GM19397 (cell line): Measurements from ENCODE around the gene IL17RE.
A peak's percentile ranks its signal among the peaks of the same experiment; 100 is the strongest.
"Not testable (repeated sequence)": the region's sequence is repeated elsewhere in the genome, so short reads cannot be mapped to it uniquely, and the experiment has no call there.

Experiments
- ATAC-seq: cut with Tn5 transposase; IDR thresholded peaks from one replicate; pipeline ENCODE4 v1.9.1; 2021; ENCODE audit warnings: mild to moderate bottlenecking, moderate library complexity; ENCODE audit not compliant: unreplicated experiment

The IL17RE gene

GRCh38 chr3:9879830-9880549 lies 22.7 kb upstream of the IL17RE start, which contains the start of gene CIDEC:
CIDEC (minus strand) TSS chr3:9880253; CDS start chr3:9878486, 1,767 bp downstream.
- ATAC-seq: no peak

- ATAC-seq: no peak
These were observed 21.2 kb upstream of the IL17RE start for GRCh38 chr3:9881441-9881840.

- no peak for ATAC-seq
These were observed 18.7 kb upstream of the IL17RE start for GRCh38 chr3:9883706-9884554.

GRCh38 chr3:9884555-9885165 lies 18.0 kb upstream of the IL17RE start:
- no peak for ATAC-seq

- ATAC-seq: no peak
These were observed 16.3 kb upstream of the IL17RE start for GRCh38 chr3:9886328-9886727.

- no peak for ATAC-seq
These were observed 15.2 kb upstream of the IL17RE start for GRCh38 chr3:9887480-9887879.

- no peak for ATAC-seq
These were observed 14.1 kb upstream of the IL17RE start for GRCh38 chr3:9888540-9888939.

- no peak for ATAC-seq
These were observed 13.2 kb upstream of the IL17RE start for GRCh38 chr3:9889405-9889804.

- peak; percentile 81 for ATAC-seq
These were observed 12.2 kb upstream of the IL17RE start, which contains the start of gene JAGN1 for GRCh38 chr3:9890249-9891071. JAGN1 (plus strand) TSS chr3:9890610; CDS start chr3:9890723, 113 bp downstream.

- no peak for ATAC-seq
These were observed 11.5 kb upstream of the IL17RE start for GRCh38 chr3:9891072-9891622.

- no peak for ATAC-seq
These were observed 8.9 kb upstream of the IL17RE start for GRCh38 chr3:9893739-9894138.

- not testable (repeated sequence) for ATAC-seq
These were observed 6.9 kb upstream of the IL17RE start for GRCh38 chr3:9895715-9896114.

GRCh38 chr3:9896755-9897407 lies 5.8 kb upstream of the IL17RE start:
- not testable (repeated sequence) for ATAC-seq

- peak; percentile 47 for ATAC-seq
These were observed 5.0 kb upstream of the IL17RE start for GRCh38 chr3:9897408-9898372.

GRCh38 chr3:9898467-9899241 lies 4.0 kb upstream of the IL17RE start:
- ATAC-seq: no peak

- no peak for ATAC-seq
These were observed 3.3 kb upstream of the IL17RE start for GRCh38 chr3:9899289-9899791.

GRCh38 chr3:9900965-9901415 lies 1.7 kb upstream of the IL17RE start:
- ATAC-seq: not testable (repeated sequence)

- ATAC-seq: no peak
These were observed 681 bp upstream of the IL17RE start for GRCh38 chr3:9901967-9902366.
